ENCODE results near the gene GPC6. TPM values are rescaled to one million over a fixed set of nuclear protein-coding genes. Genes with fewer than 3 reads are reported as not detected.
A peak's percentile ranks its signal among the peaks of the same experiment; 100 is the strongest.

The GPC6 gene
- total RNA-seq, 4 donors from 2014 or later, result 13.7 to 21.7 (median 16.5) TPM

DNA sequence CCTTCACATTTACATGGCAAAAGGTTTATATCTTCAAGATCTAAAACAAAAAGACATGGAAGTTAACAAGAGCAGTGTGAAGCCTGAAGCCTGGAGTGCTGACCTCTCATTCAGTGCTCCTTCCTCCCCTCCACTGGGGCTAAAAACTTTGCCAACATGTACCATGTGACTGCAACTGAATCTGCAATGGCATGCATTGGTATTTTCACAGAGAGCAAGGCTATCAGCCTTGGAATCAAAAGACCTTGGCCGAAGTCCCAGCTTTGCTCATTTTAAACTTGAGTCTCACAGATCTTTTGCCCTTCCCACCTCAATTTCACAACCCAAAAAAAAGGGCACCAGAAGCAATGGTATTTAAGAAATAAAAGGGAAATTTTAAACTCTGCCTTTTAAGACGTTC is 927.8 kb downstream of the GPC6 start:
- no peak overlapping the region for H3K27ac ChIP-seq
- no peak for TF ChIP-seq POLR2AphosphoS5 (IDR thresholded peaks at IDR 0.05)
- TF ChIP-seq, protein P1, sequence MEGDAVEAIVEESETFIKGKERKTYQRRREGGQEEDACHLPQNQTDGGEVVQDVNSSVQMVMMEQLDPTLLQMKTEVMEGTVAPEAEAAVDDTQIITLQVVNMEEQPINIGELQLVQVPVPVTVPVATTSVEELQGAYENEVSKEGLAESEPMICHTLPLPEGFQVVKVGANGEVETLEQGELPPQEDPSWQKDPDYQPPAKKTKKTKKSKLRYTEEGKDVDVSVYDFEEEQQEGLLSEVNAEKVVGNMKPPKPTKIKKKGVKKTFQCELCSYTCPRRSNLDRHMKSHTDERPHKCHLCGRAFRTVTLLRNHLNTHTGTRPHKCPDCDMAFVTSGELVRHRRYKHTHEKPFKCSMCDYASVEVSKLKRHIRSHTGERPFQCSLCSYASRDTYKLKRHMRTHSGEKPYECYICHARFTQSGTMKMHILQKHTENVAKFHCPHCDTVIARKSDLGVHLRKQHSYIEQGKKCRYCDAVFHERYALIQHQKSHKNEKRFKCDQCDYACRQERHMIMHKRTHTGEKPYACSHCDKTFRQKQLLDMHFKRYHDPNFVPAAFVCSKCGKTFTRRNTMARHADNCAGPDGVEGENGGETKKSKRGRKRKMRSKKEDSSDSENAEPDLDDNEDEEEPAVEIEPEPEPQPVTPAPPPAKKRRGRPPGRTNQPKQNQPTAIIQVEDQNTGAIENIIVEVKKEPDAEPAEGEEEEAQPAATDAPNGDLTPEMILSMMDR (IDR thresholded peaks at IDR 0.05), result no peak
- no peak for TF ChIP-seq POLR2A (IDR thresholded peaks at IDR 0.05)
- no peak for TF ChIP-seq EP300 (IDR thresholded peaks at IDR 0.05)
- ATAC-seq, result peak; percentile 29
- no peaks in the 10 kb centered on the region for H3K9me3 ChIP-seq
- H3K4me3 ChIP-seq, result no peak overlapping the region
- no peaks in the 10 kb centered on the region for H3K36me3 ChIP-seq
- H3K4me1 ChIP-seq, result no peaks in the 10 kb centered on the region
- WGBS, 2 donors (ENCODE audit: low coverage in 1 of 2), result 62 to 63% methylated on average over 2 of the region's 2 CpGs
- H3K27me3 ChIP-seq, result no peaks in the 10 kb centered on the region

DNA sequence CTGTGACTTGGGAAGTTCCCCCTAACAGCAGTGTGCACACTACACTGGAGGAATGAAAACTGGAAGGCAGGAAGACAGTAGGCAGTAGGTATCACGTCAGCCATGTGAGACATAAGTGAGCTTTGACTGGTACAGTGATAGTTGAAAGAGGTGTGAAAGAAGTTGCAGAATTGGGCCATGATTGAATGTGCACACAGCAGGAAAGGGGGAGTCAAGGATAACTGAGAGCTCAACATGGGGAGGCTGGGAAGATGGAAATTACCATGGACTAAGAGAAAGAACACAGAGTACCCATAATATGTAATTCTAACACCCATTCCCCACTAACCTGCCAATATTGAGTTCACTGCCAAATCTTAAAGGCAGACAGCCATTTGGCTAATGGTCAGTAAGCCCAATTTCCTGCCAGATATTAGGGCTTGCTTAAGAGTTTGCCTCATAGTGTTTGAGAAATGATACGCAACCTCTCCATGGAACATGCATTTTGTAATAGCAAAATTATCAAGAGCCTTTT is 931.2 kb downstream of the GPC6 start:
- TF ChIP-seq POLR2A (IDR thresholded peaks at IDR 0.05) (no peak), POLR2AphosphoS5 (IDR thresholded peaks at IDR 0.05) (peak; percentile 82)
- Histone ChIP-seq H3K9me3 (no peaks in the 10 kb centered on the region), H3K4me3 (no peak overlapping the region), H3K27ac (peak overlapping the region in 1 of 4 donors; percentile 15), H3K36me3 (no peaks in the 10 kb centered on the region), H3K4me1 (no peaks in the 10 kb centered on the region), H3K27me3 (no peaks in the 10 kb centered on the region)
- ATAC-seq, result peak; percentile 81
- 70 to 79% methylated on average over 2 of the region's 2 CpGs for WGBS, 2 donors (ENCODE audit: low coverage in 1 of 2)

DNA sequence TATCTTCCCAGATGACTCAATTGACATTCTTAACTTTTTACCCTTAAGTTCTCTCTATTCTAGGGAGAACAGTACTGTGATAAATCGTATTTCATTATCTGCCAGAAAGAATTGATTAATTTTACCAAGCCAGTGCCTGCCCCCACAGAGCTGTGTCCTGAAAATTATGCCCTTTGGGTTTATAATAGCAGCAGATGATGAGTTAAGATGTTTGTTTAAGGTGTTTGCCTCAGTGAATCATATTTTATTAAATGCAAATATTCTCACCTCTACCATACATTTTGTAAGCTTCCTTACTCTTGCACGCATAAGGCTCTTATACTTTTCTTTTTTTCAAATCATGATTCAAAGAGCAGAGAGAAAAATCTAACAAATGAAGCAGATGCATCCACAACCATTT is 934.3 kb downstream of the GPC6 start:
- H3K36me3 ChIP-seq, result no peaks in the 10 kb centered on the region
- H3K4me3 ChIP-seq, result no peak overlapping the region
- TF ChIP-seq POLR2A (IDR thresholded peaks at IDR 0.05), result no peak
- TF ChIP-seq, protein P1 (IDR thresholded peaks at IDR 0.05), result no peak
- no peak for TF ChIP-seq EP300 (IDR thresholded peaks at IDR 0.05)
- TF ChIP-seq POLR2AphosphoS5 (IDR thresholded peaks at IDR 0.05), result no peak
- no peak for ATAC-seq
- H3K27me3 ChIP-seq, result no peaks in the 10 kb centered on the region
- H3K9me3 ChIP-seq, result no peaks in the 10 kb centered on the region
- no peaks in the 10 kb centered on the region for H3K4me1 ChIP-seq
- no peak overlapping the region for H3K27ac ChIP-seq
- WGBS, 2 donors (ENCODE audit: low coverage in 1 of 2), result 73 to 78% methylated on average over 2 of the region's 2 CpGs

DNA sequence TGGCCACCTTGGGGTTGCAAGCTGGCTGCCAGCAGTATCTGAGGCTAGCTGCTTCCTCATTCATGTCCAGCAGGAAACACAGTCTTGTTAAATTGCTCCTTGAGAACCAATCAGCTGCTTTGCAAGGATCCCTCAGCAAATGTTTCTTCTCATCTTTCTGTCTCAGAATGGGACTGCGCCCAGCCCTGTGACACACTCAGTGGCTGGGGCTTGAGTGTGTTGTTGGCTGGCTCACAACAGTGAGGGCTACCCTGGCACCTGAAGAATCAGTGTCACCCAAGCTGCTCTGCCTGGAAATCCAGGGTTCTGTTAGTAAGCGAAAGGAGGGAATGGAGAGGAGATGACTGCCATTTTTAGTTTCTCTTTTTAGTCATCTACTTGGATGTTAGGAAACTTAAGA is 935.7 kb downstream of the GPC6 start:
- Histone ChIP-seq H3K27me3 (no peaks in the 10 kb centered on the region), H3K36me3 (no peaks in the 10 kb centered on the region), H3K27ac (no peak overlapping the region), H3K4me1 (no peaks in the 10 kb centered on the region), H3K4me3 (no peak overlapping the region), H3K9me3 (no peaks in the 10 kb centered on the region)
- peak; percentile 34 for ATAC-seq
- no peak for TF ChIP-seq POLR2AphosphoS5 (IDR thresholded peaks at IDR 0.05)
- no peak for TF ChIP-seq POLR2A (IDR thresholded peaks at IDR 0.05)
- TF ChIP-seq EP300 (IDR thresholded peaks at IDR 0.05), result no peak
- TF ChIP-seq, protein P1 (IDR thresholded peaks at IDR 0.05), result no peak
- 77% methylated on average over 2 of the region's 2 CpGs; no CpG with 5 or more reads in 1 of the 2 donors for WGBS, 2 donors (ENCODE audit: low coverage in 1 of 2)

DNA sequence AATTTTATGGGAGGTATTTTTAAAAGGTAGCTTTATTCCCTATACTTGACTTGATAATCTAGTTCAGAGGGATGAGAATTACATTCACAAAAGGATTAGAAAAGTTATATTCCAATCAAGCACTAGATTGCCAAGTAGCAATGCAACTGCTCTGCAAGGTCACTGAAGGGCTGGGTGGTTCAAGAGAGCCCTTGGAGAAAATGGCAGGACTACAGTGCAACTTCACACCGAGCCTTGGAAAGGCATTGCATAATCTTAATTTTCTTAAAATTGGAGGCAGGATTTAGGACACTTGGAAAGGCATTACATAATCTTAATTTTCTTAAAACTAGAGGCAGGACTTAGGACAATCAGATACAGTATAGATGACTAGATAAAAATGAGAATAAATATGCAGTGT is 936.9 kb downstream of the GPC6 start:
- 80 to 100% methylated on average over 1 of the region's 1 CpG for WGBS, 2 donors (ENCODE audit: low coverage in 1 of 2)
- no peak overlapping the region for H3K27ac ChIP-seq
- ATAC-seq, result no peak
- H3K9me3 ChIP-seq, result no peaks in the 10 kb centered on the region
- TF ChIP-seq, protein P1 (IDR thresholded peaks at IDR 0.05), result no peak
- no peak for TF ChIP-seq POLR2A (IDR thresholded peaks at IDR 0.05)
- H3K4me1 ChIP-seq, result no peaks in the 10 kb centered on the region
- H3K4me3 ChIP-seq, result no peak overlapping the region
- H3K36me3 ChIP-seq, result no peaks in the 10 kb centered on the region
- no peaks in the 10 kb centered on the region for H3K27me3 ChIP-seq
